ENCODE results near the gene SP5. TPM values are rescaled to one million over a fixed set of nuclear protein-coding genes. Genes with fewer than 3 reads are reported as not detected.

SP5 gene
- total and polyA plus RNA-seq, 2 experiments from 2014 or later, result 1.9 to 2.4 TPM

DNA sequence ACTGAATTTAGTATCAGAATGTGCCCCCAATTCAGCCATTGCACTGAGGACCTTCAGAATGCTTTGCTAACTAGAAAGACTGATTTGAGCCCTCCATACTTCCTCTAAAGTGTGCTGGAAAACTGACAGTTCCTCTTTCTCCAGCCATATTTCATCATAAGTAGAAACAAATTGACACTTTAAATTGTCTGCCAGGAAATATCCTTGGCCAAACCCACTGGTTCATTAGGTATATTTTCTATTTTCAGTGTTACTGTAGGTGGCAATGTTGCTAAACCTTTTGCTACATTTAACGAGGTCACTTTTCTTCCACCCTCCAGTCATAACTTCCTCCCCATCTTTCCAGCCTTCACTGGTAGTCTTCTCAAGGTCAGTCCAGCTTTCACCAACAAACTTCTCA is 21.5 kb downstream of the SP5 start:
- Histone ChIP-seq H3K9me2 (replicated peaks; ENCODE audit: insufficient read depth) (no peaks in the 10 kb centered on the region), H3K27me3 (no peaks in the 10 kb centered on the region), H3K36me3 (replicated peaks; ENCODE audit: insufficient read depth, low read depth) (no peaks in the 10 kb centered on the region), H4K20me1 (ENCODE audit: insufficient read depth, poor library complexity, severe bottlenecking) (no peaks in the 10 kb centered on the region), H3K4me3 (no peak overlapping the region), H3K9me3 (ENCODE audit: low read depth) (no peaks in the 10 kb centered on the region), H3K27ac (no peak overlapping the region), H3K4me2 (no peak overlapping the region), H3K79me2 (no peaks in the 10 kb centered on the region), H2AFZ (no peak overlapping the region), H3K4me1 (ENCODE audit: insufficient read depth) (peaks cover 9% of the 10 kb centered on the region)
- TF ChIP-seq, protein P1, sequence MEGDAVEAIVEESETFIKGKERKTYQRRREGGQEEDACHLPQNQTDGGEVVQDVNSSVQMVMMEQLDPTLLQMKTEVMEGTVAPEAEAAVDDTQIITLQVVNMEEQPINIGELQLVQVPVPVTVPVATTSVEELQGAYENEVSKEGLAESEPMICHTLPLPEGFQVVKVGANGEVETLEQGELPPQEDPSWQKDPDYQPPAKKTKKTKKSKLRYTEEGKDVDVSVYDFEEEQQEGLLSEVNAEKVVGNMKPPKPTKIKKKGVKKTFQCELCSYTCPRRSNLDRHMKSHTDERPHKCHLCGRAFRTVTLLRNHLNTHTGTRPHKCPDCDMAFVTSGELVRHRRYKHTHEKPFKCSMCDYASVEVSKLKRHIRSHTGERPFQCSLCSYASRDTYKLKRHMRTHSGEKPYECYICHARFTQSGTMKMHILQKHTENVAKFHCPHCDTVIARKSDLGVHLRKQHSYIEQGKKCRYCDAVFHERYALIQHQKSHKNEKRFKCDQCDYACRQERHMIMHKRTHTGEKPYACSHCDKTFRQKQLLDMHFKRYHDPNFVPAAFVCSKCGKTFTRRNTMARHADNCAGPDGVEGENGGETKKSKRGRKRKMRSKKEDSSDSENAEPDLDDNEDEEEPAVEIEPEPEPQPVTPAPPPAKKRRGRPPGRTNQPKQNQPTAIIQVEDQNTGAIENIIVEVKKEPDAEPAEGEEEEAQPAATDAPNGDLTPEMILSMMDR (IDR thresholded peaks at IDR 0.05; ENCODE audit: poor library complexity), result no peak
- TF ChIP-seq EZH2phosphoT487 (IDR thresholded peaks at IDR 0.05; ENCODE audit: low read depth, severe bottlenecking, unreplicated experiment) (no peak), EZH2 (IDR thresholded peaks at IDR 0.05; ENCODE audit: borderline replicate concordance) (no peak)
- 82% methylated on average over 1 of the region's 1 CpG for WGBS (ENCODE audit: low lambda C conversion rate, missing lambda C conversion rate)
- DNase-seq (ENCODE audit: low spot score), result no peak

DNA sequence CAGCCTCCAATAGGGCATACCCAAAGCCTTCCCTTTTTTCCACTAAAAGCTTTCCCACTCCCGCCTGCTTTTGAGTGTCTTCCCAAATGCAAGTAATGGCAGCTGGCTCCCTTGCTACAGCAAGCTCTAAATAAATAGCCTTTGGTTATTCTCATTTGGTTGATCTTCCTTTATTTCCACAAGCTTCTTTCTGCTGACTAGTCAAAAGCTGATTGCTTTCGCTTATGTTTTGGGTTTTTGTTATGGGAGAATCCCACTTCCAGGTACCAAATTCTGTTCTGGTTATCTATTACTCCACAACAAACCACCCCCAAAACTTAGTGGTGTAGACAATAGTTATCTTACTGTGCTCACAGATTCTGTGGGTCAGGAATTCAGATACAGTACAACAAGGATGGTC is 22.3 kb downstream of the SP5 start:
- no peak for DNase-seq (ENCODE audit: low spot score)
- Histone ChIP-seq H3K79me2 (no peaks in the 10 kb centered on the region), H3K9me2 (replicated peaks; ENCODE audit: insufficient read depth) (no peaks in the 10 kb centered on the region), H3K4me2 (no peak overlapping the region), H3K4me3 (no peak overlapping the region), H3K27me3 (no peaks in the 10 kb centered on the region), H3K9me3 (ENCODE audit: low read depth) (no peaks in the 10 kb centered on the region), H3K4me1 (ENCODE audit: insufficient read depth) (peaks cover 9% of the 10 kb centered on the region), H3K36me3 (replicated peaks; ENCODE audit: insufficient read depth, low read depth) (no peaks in the 10 kb centered on the region), H2AFZ (no peak overlapping the region), H4K20me1 (ENCODE audit: insufficient read depth, poor library complexity, severe bottlenecking) (no peaks in the 10 kb centered on the region), H3K27ac (peak overlapping the region; percentile 42)
- TF ChIP-seq, protein P1 (IDR thresholded peaks at IDR 0.05; ENCODE audit: poor library complexity), result no peak
- no peak for TF ChIP-seq EZH2phosphoT487 (IDR thresholded peaks at IDR 0.05; ENCODE audit: low read depth, severe bottlenecking, unreplicated experiment)
- no peak for TF ChIP-seq EZH2 (IDR thresholded peaks at IDR 0.05; ENCODE audit: borderline replicate concordance)
- WGBS (ENCODE audit: low lambda C conversion rate, missing lambda C conversion rate), result 97% methylated on average over 2 of the region's 2 CpGs

DNA sequence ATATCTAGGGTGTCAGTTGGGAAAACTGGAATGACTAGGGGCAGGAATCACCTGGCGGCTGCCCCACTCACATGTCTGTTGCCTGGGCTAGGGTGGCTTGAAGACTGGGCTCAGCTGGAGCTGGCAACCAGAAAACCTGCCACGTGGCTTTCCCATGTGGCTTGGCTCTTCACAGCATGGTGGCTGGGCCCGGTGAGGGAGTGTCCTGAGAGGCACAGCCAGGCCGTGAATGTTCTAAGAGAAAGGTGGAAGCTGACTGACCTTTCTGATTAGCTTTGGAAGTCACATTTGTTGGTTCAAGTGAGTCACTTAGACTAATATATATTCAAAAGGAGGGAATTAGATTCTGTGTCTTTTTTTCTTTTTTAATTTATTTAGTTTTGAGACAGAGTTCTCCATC is 22.7 kb downstream of the SP5 start:
- Histone ChIP-seq H3K27ac (peak overlapping the region; percentile 42), H3K9me2 (replicated peaks; ENCODE audit: insufficient read depth) (no peaks in the 10 kb centered on the region), H4K20me1 (ENCODE audit: insufficient read depth, poor library complexity, severe bottlenecking) (no peaks in the 10 kb centered on the region), H3K27me3 (no peaks in the 10 kb centered on the region), H2AFZ (no peak overlapping the region), H3K4me2 (no peak overlapping the region), H3K9me3 (ENCODE audit: low read depth) (no peaks in the 10 kb centered on the region), H3K4me3 (no peak overlapping the region), H3K4me1 (ENCODE audit: insufficient read depth) (peaks cover 9% of the 10 kb centered on the region), H3K79me2 (no peaks in the 10 kb centered on the region), H3K36me3 (replicated peaks; ENCODE audit: insufficient read depth, low read depth) (no peaks in the 10 kb centered on the region)
- TF ChIP-seq EZH2 (IDR thresholded peaks at IDR 0.05; ENCODE audit: borderline replicate concordance) (no peak), EZH2phosphoT487 (IDR thresholded peaks at IDR 0.05; ENCODE audit: low read depth, severe bottlenecking, unreplicated experiment) (no peak)
- TF ChIP-seq, protein P1 (IDR thresholded peaks at IDR 0.05; ENCODE audit: poor library complexity), result no peak
- peak; percentile 26 for DNase-seq (ENCODE audit: low spot score)
- WGBS (ENCODE audit: low lambda C conversion rate, missing lambda C conversion rate), result 93% methylated on average over 4 of the region's 4 CpGs

DNA sequence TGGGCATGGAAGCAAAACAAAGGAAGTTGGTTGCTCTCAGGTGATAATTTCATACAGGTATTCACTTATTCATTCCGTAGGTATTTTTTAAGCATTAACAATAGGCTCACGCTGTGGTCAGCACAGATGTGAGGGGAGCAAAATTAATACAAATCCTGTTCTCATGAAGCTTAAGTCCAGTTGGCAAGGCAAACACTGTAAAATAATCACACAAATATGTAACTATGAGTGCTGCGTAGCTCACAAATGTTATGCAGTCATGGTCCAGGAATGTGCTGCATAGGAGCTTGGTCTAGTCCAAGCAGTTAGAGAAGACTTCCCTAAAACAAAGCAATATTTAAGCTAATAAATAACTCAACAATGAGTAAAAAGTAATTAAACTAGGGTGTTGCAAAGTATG is 23.9 kb downstream of the SP5 start:
- H3K4me2 ChIP-seq, result no peak overlapping the region
- H3K4me1 ChIP-seq (ENCODE audit: insufficient read depth), result peaks cover 5% of the 10 kb centered on the region
- TF ChIP-seq, protein P1 (IDR thresholded peaks at IDR 0.05; ENCODE audit: poor library complexity), result no peak
- no peak for TF ChIP-seq EZH2phosphoT487 (IDR thresholded peaks at IDR 0.05; ENCODE audit: low read depth, severe bottlenecking, unreplicated experiment)
- no peak for TF ChIP-seq EZH2 (IDR thresholded peaks at IDR 0.05; ENCODE audit: borderline replicate concordance)
- no peaks in the 10 kb centered on the region for H3K9me3 ChIP-seq (ENCODE audit: low read depth)
- no peaks in the 10 kb centered on the region for H4K20me1 ChIP-seq (ENCODE audit: insufficient read depth, poor library complexity, severe bottlenecking)
- H3K36me3 ChIP-seq (replicated peaks; ENCODE audit: insufficient read depth, low read depth), result no peaks in the 10 kb centered on the region
- no peaks in the 10 kb centered on the region for H3K79me2 ChIP-seq
- no peak overlapping the region for H2AFZ ChIP-seq
- no peak overlapping the region for H3K4me3 ChIP-seq
- DNase-seq (ENCODE audit: low spot score), result peak; percentile 65
- WGBS (ENCODE audit: low lambda C conversion rate, missing lambda C conversion rate), result 72% methylated on average over 3 of the region's 3 CpGs
- H3K9me2 ChIP-seq (replicated peaks; ENCODE audit: insufficient read depth), result no peaks in the 10 kb centered on the region
- H3K27ac ChIP-seq, result peak overlapping the region; percentile 70
- no peaks in the 10 kb centered on the region for H3K27me3 ChIP-seq
